Choroid plexus epithelial cell (primary cell): ENCODE results near the gene SDHA.
"Not testable (repeated sequence)": the region's sequence is repeated elsewhere in the genome, so short reads cannot be mapped to it uniquely, and the experiment has no call there.

Source experiments
- DNase-seq: peaks from one replicate; pipeline ENCODE4 v3.0.0-alpha.2; 2010; ENCODE audit warnings: low read depth
- H3K4me3 ChIP-seq: 2 replicates; pipeline ENCODE4 v1.5.1; 2011; ENCODE audit warnings: low read depth, mild to moderate bottlenecking, control low read depth, low read length, moderate library complexity
- TF ChIP-seq, protein P1 (sequence below): conservative IDR thresholded peaks from 2 replicates; pipeline ENCODE4 v1.5.1; 2011; ENCODE audit warnings: low read depth, mild to moderate bottlenecking, control low read depth, inconsistent platforms, low read length, moderate library complexity

SDHA gene

DNA sequence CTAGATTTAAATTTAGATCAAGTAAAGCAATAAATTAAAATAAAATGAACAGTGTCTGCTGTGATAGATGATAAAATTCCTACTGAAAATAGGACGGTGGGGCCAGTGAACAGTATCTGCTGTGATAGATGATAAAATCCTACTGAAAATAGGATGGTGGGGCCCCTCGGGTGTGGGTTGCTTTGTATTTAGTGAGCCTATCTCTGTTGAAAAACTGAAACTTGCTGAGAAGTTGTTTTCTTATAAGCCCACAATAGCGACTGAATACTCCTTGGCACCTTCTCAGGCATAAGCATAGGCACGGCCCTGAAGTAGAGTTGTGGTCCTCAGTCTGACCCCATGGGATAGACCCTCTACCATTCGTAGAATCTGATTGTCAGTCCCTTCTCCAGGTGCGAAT is 5.7 kb downstream of the SDHA start:
- no peak overlapping the region for H3K4me3 ChIP-seq
- TF ChIP-seq, protein P1, sequence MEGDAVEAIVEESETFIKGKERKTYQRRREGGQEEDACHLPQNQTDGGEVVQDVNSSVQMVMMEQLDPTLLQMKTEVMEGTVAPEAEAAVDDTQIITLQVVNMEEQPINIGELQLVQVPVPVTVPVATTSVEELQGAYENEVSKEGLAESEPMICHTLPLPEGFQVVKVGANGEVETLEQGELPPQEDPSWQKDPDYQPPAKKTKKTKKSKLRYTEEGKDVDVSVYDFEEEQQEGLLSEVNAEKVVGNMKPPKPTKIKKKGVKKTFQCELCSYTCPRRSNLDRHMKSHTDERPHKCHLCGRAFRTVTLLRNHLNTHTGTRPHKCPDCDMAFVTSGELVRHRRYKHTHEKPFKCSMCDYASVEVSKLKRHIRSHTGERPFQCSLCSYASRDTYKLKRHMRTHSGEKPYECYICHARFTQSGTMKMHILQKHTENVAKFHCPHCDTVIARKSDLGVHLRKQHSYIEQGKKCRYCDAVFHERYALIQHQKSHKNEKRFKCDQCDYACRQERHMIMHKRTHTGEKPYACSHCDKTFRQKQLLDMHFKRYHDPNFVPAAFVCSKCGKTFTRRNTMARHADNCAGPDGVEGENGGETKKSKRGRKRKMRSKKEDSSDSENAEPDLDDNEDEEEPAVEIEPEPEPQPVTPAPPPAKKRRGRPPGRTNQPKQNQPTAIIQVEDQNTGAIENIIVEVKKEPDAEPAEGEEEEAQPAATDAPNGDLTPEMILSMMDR: no peak
- no peak for DNase-seq

GRCh38 chr5:225334-225733 is 7.2 kb downstream of the SDHA start:
- DNase-seq: no peak
- no peak overlapping the region for H3K4me3 ChIP-seq
- TF ChIP-seq, protein P1: no peak

DNA sequence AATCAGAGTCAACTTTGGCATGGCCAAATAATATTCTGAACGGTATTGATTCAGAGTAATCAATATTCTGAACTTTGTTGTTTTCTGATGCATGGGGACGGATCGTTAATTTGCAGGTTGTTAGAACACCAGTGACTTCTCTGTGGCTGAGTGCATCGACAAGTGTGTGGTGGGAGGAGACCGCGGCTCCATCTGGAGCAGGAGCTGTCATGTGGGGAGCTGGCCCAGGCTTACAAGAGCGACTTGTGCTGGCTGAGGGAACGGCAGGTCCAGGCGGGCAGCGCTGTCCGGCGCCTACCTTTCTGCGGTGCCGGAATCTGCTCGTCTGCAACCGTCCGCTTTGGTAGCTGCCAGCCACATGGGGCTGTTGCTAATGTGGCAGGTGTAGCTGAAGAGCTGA is 9.3 kb downstream of the SDHA start:
- not testable (repeated sequence) for DNase-seq, H3K4me3 ChIP-seq

DNA sequence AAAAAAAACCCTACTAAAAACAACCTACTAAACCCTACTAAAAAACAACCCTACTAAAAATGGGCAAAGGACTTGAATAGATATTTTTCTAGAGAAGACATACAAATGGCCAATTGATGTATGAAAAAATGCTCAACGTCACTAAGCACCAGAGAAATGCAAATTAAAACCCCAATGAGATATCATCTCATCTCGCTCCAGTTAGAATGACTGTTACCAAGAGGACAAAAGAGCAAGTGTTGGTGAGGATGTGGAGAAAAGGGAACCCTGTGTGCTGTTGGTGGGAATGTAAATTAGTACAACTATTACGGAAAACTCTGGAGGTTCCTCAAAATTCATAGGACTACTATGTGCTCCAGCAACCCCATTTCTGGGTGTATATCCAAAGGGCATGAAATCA is 10.8 kb downstream of the SDHA start:
- no peak for DNase-seq
- TF ChIP-seq, protein P1: no peak
- no peak overlapping the region for H3K4me3 ChIP-seq

GRCh38 chr5:230711-231110 is 12.6 kb downstream of the SDHA start:
- H3K4me3 ChIP-seq: no peak overlapping the region
- TF ChIP-seq, protein P1: no peak
- DNase-seq: no peak

- DNase-seq: no peak
- TF ChIP-seq, protein P1: no peak
- no peak overlapping the region for H3K4me3 ChIP-seq
Measured at GRCh38 chr5:231661-232060, 13.5 kb downstream of the SDHA start.

DNA sequence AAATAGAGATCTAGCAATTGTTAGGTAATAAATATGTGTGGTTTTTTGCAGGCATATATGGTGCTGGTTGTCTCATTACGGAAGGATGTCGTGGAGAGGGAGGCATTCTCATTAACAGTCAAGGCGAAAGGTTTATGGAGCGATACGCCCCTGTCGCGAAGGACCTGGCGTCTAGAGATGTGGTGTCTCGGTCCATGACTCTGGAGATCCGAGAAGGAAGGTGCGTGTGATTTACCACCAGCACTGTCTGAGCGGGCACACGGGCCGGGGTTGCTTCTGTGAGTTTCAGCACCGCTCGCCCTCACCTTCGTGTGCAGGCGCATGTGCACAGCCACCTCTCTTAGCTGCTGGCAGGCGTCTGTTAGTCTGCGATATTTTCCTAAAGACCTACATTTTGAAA is 15.3 kb downstream of the SDHA start:
- not testable (repeated sequence) for H3K4me3 ChIP-seq, DNase-seq

DNA sequence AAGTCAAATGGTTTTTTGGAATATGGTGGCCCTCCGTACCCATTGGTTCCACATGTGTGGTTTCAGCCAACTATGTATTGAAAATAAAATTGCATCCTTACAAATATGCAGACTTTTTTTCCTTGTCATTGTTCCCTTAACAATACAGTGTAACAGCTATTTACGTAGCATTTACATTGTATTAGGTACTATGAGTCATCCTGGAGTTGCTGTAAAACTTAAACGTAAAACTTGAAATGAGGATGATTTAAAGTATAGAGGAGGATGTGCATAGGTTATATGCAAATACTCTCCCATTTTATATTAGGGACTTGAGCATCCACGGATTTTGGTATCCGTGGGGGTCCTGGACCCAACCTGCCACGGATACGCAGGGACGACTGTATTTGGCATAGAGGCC is 16.3 kb downstream of the SDHA start:
- TF ChIP-seq, protein P1: no peak
- H3K4me3 ChIP-seq: no peak overlapping the region
- no peak for DNase-seq

DNA sequence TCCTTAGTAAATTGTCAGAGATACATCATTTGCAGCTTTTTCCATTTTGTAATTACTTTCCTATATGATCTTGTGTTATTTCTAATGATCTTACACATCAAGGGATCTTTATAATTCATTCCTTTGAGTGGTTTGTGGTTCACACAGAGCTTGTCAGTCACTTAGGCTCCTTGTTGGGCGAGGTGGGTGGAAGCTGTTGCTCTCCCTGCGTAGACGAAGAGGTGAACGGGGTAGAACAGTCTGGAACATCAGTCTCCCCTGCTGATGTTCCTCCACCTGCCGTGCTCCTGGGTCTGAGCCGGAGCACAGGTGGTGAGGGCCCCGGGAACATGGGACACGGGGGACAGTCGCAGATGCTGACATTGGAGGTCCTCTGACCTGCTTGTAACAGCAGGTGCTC is 17.4 kb downstream of the SDHA start:
- not testable (repeated sequence) for DNase-seq, H3K4me3 ChIP-seq

DNA sequence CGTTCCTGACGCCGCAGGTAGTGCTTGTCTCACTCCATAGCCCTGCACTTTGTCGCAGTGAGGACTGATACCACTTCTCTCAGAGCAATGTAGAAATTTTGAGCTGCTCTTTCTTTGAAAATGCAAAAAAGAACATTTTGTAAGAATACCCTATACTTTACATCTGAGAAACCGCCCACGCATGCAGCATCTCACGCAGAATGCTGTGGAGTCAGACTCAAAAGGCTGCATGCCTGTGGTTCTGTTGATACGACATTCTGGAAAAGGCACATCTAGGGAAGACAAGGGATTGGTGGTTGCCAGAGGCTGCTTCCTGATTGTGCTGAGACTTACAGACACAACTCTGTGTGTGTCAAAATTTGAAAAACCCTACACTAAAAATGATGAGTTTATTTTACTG is 19.8 kb downstream of the SDHA start:
- H3K4me3 ChIP-seq: not testable (repeated sequence)
- DNase-seq: peak; percentile 60

GRCh38 chr5:240550-240949 is 22.4 kb downstream of the SDHA start:
- not testable (repeated sequence) for DNase-seq, H3K4me3 ChIP-seq

- peak; percentile 50 for DNase-seq
- H3K4me3 ChIP-seq: not testable (repeated sequence)
Measured at GRCh38 chr5:241045-241669, 23.0 kb downstream of the SDHA start.
